ENCODE measurements around the gene DIPK1A. TPM values are rescaled to one million over a fixed set of nuclear protein-coding genes. Genes with fewer than 3 reads are reported as not detected.

Gene DIPK1A
- total RNA-seq, 1 experiment from 2014 or later: 10.5 TPM

- H3K27ac ChIP-seq: peak overlapping the region; percentile 92
- H3K79me2 ChIP-seq (ENCODE audit: low read depth): peaks cover 70% of the 10 kb centered on the region
- H3K4me2 ChIP-seq: peak overlapping the region; percentile 96
- ChIA-PET POLR2A (ENCODE audit: unreplicated experiment) (no interaction called here), CTCF (no interaction called here)
- BruUV-seq (replicated peaks): no TSS peak
- H3K36me3 ChIP-seq (ENCODE audit: low read depth): peaks cover 65% of the 10 kb centered on the region
- H3K9me3 ChIP-seq (ENCODE audit: insufficient read depth, low read depth): no peaks in the 10 kb centered on the region
- no peak overlapping the region for H2AFZ ChIP-seq
- DNase-seq: no peak
- intact Hi-C loops (cut with micrococcal nuclease; ENCODE audit: unreplicated experiment): loop anchor here (10.0 kb wide), 2 partner anchors 529 to 939 kb away; no protein-coding TSS in a partner anchor
- H3K4me1 ChIP-seq (replicated peaks; ENCODE audit: insufficient read depth): peaks cover 53% of the 10 kb centered on the region
- H3K27me3 ChIP-seq (ENCODE audit: insufficient read depth, low read depth): no peaks in the 10 kb centered on the region
- peaks cover 59% of the 10 kb centered on the region for H3F3A ChIP-seq (ENCODE audit: insufficient read depth, low read depth)
- H3K4me3 ChIP-seq: peak overlapping the region; percentile 85
- no peaks in the 10 kb centered on the region for H3K9me2 ChIP-seq (ENCODE audit: insufficient read depth)
- TF ChIP-seq, protein P1, sequence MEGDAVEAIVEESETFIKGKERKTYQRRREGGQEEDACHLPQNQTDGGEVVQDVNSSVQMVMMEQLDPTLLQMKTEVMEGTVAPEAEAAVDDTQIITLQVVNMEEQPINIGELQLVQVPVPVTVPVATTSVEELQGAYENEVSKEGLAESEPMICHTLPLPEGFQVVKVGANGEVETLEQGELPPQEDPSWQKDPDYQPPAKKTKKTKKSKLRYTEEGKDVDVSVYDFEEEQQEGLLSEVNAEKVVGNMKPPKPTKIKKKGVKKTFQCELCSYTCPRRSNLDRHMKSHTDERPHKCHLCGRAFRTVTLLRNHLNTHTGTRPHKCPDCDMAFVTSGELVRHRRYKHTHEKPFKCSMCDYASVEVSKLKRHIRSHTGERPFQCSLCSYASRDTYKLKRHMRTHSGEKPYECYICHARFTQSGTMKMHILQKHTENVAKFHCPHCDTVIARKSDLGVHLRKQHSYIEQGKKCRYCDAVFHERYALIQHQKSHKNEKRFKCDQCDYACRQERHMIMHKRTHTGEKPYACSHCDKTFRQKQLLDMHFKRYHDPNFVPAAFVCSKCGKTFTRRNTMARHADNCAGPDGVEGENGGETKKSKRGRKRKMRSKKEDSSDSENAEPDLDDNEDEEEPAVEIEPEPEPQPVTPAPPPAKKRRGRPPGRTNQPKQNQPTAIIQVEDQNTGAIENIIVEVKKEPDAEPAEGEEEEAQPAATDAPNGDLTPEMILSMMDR (conservative IDR thresholded peaks at IDR 0.05): no peak
- TF ChIP-seq EZH2 (IDR thresholded peaks at IDR 0.05; ENCODE audit: low read depth): no peak
- H4K20me1 ChIP-seq (ENCODE audit: insufficient read depth): peaks cover 60% of the 10 kb centered on the region
Measured at GRCh38 chr1:92833840-92834239, 127.4 kb downstream of the DIPK1A start.

DNA sequence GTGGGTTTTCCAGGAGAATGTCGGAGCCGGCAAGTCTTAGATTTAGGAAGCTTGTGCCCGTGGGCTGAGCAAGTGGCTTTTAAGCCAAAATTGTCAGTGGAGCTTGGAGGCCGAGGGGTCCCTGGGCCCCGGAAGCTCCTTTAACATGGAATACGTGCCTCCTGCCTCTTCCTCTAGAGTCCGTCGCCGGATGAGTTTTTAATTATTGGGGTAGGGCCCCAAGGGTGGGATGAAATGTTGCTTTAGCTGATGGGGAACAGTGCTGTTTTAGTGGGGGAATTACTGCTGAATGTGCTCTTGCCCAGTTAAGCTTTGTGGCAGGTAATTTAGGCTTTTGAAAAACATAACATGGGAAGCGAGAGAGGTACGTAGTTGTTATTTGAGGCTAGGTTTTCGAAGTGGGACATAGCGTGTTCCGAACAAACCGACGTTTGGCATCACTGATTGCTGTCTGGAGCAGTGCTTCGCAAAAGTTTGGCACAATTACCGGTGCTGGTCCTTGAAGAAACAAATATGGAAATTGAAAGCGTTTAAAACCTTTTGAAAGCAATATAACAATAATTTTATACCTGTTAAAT, 128.6 kb downstream of the DIPK1A start:
- Histone ChIP-seq H3K4me1 (replicated peaks; ENCODE audit: insufficient read depth) (peaks cover 48% of the 10 kb centered on the region), H3K27me3 (ENCODE audit: insufficient read depth, low read depth) (no peaks in the 10 kb centered on the region), H3K9me2 (ENCODE audit: insufficient read depth) (no peaks in the 10 kb centered on the region), H2AFZ (peak overlapping the region; percentile 70), H4K20me1 (ENCODE audit: insufficient read depth) (peaks cover 48% of the 10 kb centered on the region), H3K27ac (peak overlapping the region; percentile 92), H3K9me3 (ENCODE audit: insufficient read depth, low read depth) (no peaks in the 10 kb centered on the region), H3K4me3 (peak overlapping the region; percentile 85), H3F3A (ENCODE audit: insufficient read depth, low read depth) (peaks cover 47% of the 10 kb centered on the region), H3K79me2 (ENCODE audit: low read depth) (peaks cover 58% of the 10 kb centered on the region), H3K4me2 (peak overlapping the region; percentile 96), H3K36me3 (ENCODE audit: low read depth) (peaks cover 52% of the 10 kb centered on the region)
- POLR2A ChIA-PET (ENCODE audit: unreplicated experiment): interaction anchor here (0.8 to 1.2 kb wide), 2 partner anchors 41 to 48 kb away, joined by 4 to 7 read pairs; partner anchors contain the start of gene EVI5
- DNase-seq: no peak
- TF ChIP-seq, protein P1 (conservative IDR thresholded peaks at IDR 0.05): no peak
- TF ChIP-seq EZH2 (IDR thresholded peaks at IDR 0.05; ENCODE audit: low read depth): no peak
- CTCF ChIA-PET: interaction anchor here (0.7 to 2.1 kb wide), 3 partner anchors 48 to 524 kb away, joined by 3 to 5 read pairs (median 4); partner anchors contain the start of gene EVI5
- intact Hi-C loops (cut with micrococcal nuclease; ENCODE audit: unreplicated experiment): loop anchor here (1.0 to 10.0 kb wide), 4 partner anchors 47 to 938 kb away; partner anchors contain the start of gene EVI5
- BruUV-seq (replicated peaks): no TSS peak

DNA sequence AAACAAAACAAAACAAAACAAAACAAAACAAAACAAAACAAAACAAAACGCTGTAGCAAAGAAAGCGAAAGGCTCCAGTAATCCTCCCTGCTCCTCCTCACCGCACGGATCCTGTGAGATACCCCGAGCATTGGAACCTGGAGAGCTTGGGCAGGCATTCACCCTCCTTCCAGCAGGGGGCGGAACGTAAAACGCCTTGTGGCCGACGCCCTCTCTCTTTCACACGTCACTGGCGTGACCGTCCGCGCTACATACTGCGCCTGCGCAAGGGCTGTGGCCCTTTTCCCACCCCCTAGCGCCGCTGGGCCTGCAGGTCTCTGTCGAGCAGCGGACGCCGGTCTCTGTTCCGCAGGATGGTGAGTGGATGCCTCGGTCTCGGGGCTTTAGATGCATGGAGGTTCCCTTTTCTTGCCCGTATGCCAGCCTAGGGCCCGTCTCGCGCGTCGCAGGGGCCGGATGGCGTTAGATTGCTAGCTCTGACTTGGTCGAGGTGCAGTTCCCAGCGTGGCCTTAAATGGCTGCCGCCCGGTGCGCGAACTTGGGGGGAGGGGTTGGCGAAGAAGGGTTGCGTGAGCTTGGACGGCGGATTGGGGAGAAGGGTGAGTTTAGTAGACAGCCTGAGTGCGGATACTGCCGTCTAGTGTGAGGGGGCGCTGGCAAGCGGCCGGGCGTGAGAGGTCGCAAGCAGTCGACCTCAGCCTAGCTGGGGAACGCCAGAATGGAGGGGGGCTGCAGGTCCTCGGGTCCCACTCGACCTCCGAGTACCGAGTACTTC, 129.3 kb downstream of the DIPK1A start, which contains the start of gene RPL5:
Gene RPL5, plus strand, starts transcription at position 279 of the 775 bp plus-strand sequence. Its CDS starts 75 bp downstream, at position 354.
- H3K79me2 ChIP-seq (ENCODE audit: low read depth): peaks cover 51% of the 10 kb centered on the region
- H3K27me3 ChIP-seq (ENCODE audit: insufficient read depth, low read depth): no peaks in the 10 kb centered on the region
- peaks cover 46% of the 10 kb centered on the region for H3K36me3 ChIP-seq (ENCODE audit: low read depth)
- H3K9me2 ChIP-seq (ENCODE audit: insufficient read depth): no peaks in the 10 kb centered on the region
- peak; percentile 93 to 97 for DNase-seq
- H3K4me2 ChIP-seq: peak within 1 kb of the TSS; percentile 96
- TF ChIP-seq EZH2 (IDR thresholded peaks at IDR 0.05; ENCODE audit: low read depth): no peak
- TF ChIP-seq, protein P1 (conservative IDR thresholded peaks at IDR 0.05): peak; percentile 99
- H3K9me3 ChIP-seq (ENCODE audit: insufficient read depth, low read depth): no peaks in the 10 kb centered on the region
- H3F3A ChIP-seq (ENCODE audit: insufficient read depth, low read depth): peaks cover 40% of the 10 kb centered on the region
- CTCF ChIA-PET: interaction anchor here (0.5 to 2.1 kb wide), 7 partner anchors 9 to 741 kb away, joined by 3 to 5 read pairs (median 4); partner anchors contain the start of gene EVI5
- POLR2A ChIA-PET (ENCODE audit: unreplicated experiment): interaction anchor here (0.5 to 1.2 kb wide), 6 partner anchors 28 to 1784 kb away, joined by 3 to 13 read pairs (median 6); partner anchors contain the start of gene EVI5
- peak within 1 kb of the TSS; percentile 76 for H2AFZ ChIP-seq
- intact Hi-C loops (cut with micrococcal nuclease; ENCODE audit: unreplicated experiment): loop anchor here (1.0 to 10.0 kb wide), 5 partner anchors 39 to 937 kb away; partner anchors contain the start of gene EVI5
- BruUV-seq (replicated peaks): TSS peak; percentile 26
- peak within 1 kb of the TSS; percentile 92 for H3K27ac ChIP-seq
- peaks cover 42% of the 10 kb centered on the region for H3K4me1 ChIP-seq (replicated peaks; ENCODE audit: insufficient read depth)
- peak within 1 kb of the TSS; percentile 85 for H3K4me3 ChIP-seq
- peaks cover 41% of the 10 kb centered on the region for H4K20me1 ChIP-seq (ENCODE audit: insufficient read depth)

All from PC-9 (cell line).